Measurements from ENCODE around the gene TRIM9.

GRCh38 chr14:51006781-51007211 is 88.1 kb downstream of the TRIM9 start:
- TF ChIP-seq CTCF (IDR thresholded peaks at IDR 0.05; ENCODE audit: low read length) = no peak
- no peak for TF ChIP-seq EZH2 (optimal IDR thresholded peaks at IDR 0.05; ENCODE audit: low read depth, low read length)
- TF ChIP-seq EZH2phosphoT487 (IDR thresholded peaks at IDR 0.05; ENCODE audit: low read length) = no peak
